Measurements from ENCODE around the gene TSR3.

- TF ChIP-seq, protein P1, sequence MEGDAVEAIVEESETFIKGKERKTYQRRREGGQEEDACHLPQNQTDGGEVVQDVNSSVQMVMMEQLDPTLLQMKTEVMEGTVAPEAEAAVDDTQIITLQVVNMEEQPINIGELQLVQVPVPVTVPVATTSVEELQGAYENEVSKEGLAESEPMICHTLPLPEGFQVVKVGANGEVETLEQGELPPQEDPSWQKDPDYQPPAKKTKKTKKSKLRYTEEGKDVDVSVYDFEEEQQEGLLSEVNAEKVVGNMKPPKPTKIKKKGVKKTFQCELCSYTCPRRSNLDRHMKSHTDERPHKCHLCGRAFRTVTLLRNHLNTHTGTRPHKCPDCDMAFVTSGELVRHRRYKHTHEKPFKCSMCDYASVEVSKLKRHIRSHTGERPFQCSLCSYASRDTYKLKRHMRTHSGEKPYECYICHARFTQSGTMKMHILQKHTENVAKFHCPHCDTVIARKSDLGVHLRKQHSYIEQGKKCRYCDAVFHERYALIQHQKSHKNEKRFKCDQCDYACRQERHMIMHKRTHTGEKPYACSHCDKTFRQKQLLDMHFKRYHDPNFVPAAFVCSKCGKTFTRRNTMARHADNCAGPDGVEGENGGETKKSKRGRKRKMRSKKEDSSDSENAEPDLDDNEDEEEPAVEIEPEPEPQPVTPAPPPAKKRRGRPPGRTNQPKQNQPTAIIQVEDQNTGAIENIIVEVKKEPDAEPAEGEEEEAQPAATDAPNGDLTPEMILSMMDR (IDR thresholded peaks at IDR 0.05): no peak
- TF ChIP-seq EZH2 (IDR thresholded peaks at IDR 0.05; ENCODE audit: borderline replicate concordance, insufficient read depth, low read depth, low read length, poor library complexity, severe bottlenecking): no peak
Observed at GRCh38 chr16:1324286-1324826, 27.3 kb downstream of the TSR3 start.

Measured in B cell (primary cell).